SU-DHL-6 (cell line): ENCODE measurements around the gene DNAH7.

Experiments
- H2AFZ ChIP-seq: fragments of 200-600 bp; sonication (generic); 2 replicates; pipeline ENCODE4 v1.6.1; 2014; ENCODE audit warnings: low read depth, mild to moderate bottlenecking, moderate library complexity, mixed read lengths, antibody characterized with exemption, low read length; ENCODE audit not compliant: severe bottlenecking
- H3F3A ChIP-seq: fragments of 200-600 bp; shearing (Covaris generic); 2 replicates; pipeline ENCODE4 v1.6.0; 2016; ENCODE audit warnings: antibody characterized with exemption, mild to moderate bottlenecking; ENCODE audit not compliant: insufficient read depth
- H3K27ac ChIP-seq: fragments of 200-600 bp; sonication (generic); 2 replicates; pipeline ENCODE4 v1.5.1; 2016; ENCODE audit warnings: low read depth, mild to moderate bottlenecking, low read length, moderate library complexity, mixed read lengths
- H3K27me3 ChIP-seq: fragments of 200-600 bp; sonication (generic), shearing (Covaris generic); 2 replicates; pipeline ENCODE4 v1.6.0; 2014; ENCODE audit warnings: mild to moderate bottlenecking, low read length
- H3K36me3 ChIP-seq: fragments of 200-600 bp; sonication (generic); 2 replicates; pipeline ENCODE4 v1.6.1; 2014; ENCODE audit warnings: mild to moderate bottlenecking, low read length, mixed read lengths
- H3K4me2 ChIP-seq: fragments of 300-600, 200-600 bp; shearing (Covaris generic), sonication (generic); 2 replicates; pipeline ENCODE4 v1.6.0; 2014; ENCODE audit warnings: low read length, low read depth, mild to moderate bottlenecking; ENCODE audit not compliant: poor library complexity, severe bottlenecking
- H3K4me3 ChIP-seq: fragments of 200-600 bp; sonication (generic); 2 replicates; pipeline ENCODE4 v1.5.1; 2014; ENCODE audit warnings: antibody characterized with exemption, low read length, mild to moderate bottlenecking, mixed read lengths; ENCODE audit not compliant: insufficient read depth, poor library complexity, severe bottlenecking
- H3K79me2 ChIP-seq: fragments of 200-600 bp; sonication (generic); 2 replicates; pipeline ENCODE4 v1.6.1; 2014; ENCODE audit warnings: mild to moderate bottlenecking, low read length, moderate library complexity; ENCODE audit not compliant: insufficient read depth
- H3K9ac ChIP-seq: fragments of 200-600 bp; sonication (generic); 2 replicates; pipeline ENCODE4 v1.7.0; 2014; ENCODE audit warnings: mild to moderate bottlenecking, low read length
- H3K9me2 ChIP-seq: fragments of 200-600 bp; sonication (generic); replicated peaks from 2 replicates; pipeline ENCODE4 v1.6.1; 2014; ENCODE audit warnings: low read length; ENCODE audit not compliant: insufficient read depth
- H3K9me3 ChIP-seq: fragments of 200-600 bp; sonication (generic); 2 replicates; pipeline ENCODE4 v1.6.1; 2014; ENCODE audit warnings: low read length, mixed read lengths; ENCODE audit not compliant: insufficient read depth
- H4K20me1 ChIP-seq: fragments of 200-600 bp; sonication (generic); 2 replicates; pipeline ENCODE4 v1.6.1; 2014; ENCODE audit warnings: low read depth, mild to moderate bottlenecking, antibody characterized with exemption, low read length, moderate library complexity, mixed read lengths
- CTCF ChIP-seq: fragments of 200-600 bp; sonication (generic); IDR thresholded peaks from one replicate; pipeline ENCODE4 v1.5.1; 2017; ENCODE audit warnings: antibody characterized with exemption, mild to moderate bottlenecking, low read length, moderate library complexity; ENCODE audit not compliant: insufficient read depth, poor library complexity, severe bottlenecking
- EZH2phosphoT487 ChIP-seq: fragments of 200-600 bp; sonication (generic), shearing (Covaris generic); conservative IDR thresholded peaks from 2 replicates; pipeline ENCODE4 v1.6.1; 2018; ENCODE audit warnings: mild to moderate bottlenecking, antibody characterized with exemption, low read length, moderate library complexity, mixed read lengths

The DNAH7 gene

GRCh38 chr2:195838002-195838401 lies 230.6 kb downstream of the DNAH7 start:
- Histone ChIP-seq H3F3A (no peaks in the 10 kb centered on the region), H3K4me3 (no peak overlapping the region), H3K79me2 (no peaks in the 10 kb centered on the region), H2AFZ (no peak overlapping the region), H3K9me3 (no peaks in the 10 kb centered on the region), H4K20me1 (peaks cover 3% of the 10 kb centered on the region; the same call in 1 of the 2 replicates), H3K27me3 (no peaks in the 10 kb centered on the region), H3K36me3 (no peaks in the 10 kb centered on the region), H3K4me2 (no peak overlapping the region), H3K9me2 (no peaks in the 10 kb centered on the region), H3K9ac (no peak overlapping the region), H3K27ac (no peak overlapping the region)
- TF ChIP-seq EZH2phosphoT487 (no peak), CTCF (no peak)

- TF ChIP-seq EZH2phosphoT487, result no peak
- no peak for TF ChIP-seq CTCF
- Histone ChIP-seq H4K20me1 (no peaks in the 10 kb centered on the region; the same call in 1 of the 2 replicates), H3K27me3 (no peaks in the 10 kb centered on the region), H3K9me3 (no peaks in the 10 kb centered on the region), H3K36me3 (no peaks in the 10 kb centered on the region), H3K9ac (no peak overlapping the region), H3K79me2 (no peaks in the 10 kb centered on the region), H3K27ac (no peak overlapping the region), H2AFZ (no peak overlapping the region), H3K4me3 (no peak overlapping the region), H3K9me2 (no peaks in the 10 kb centered on the region), H3F3A (no peaks in the 10 kb centered on the region), H3K4me2 (no peak overlapping the region)
Observed at GRCh38 chr2:195836002-195836401, 232.6 kb downstream of the DNAH7 start.

DNA sequence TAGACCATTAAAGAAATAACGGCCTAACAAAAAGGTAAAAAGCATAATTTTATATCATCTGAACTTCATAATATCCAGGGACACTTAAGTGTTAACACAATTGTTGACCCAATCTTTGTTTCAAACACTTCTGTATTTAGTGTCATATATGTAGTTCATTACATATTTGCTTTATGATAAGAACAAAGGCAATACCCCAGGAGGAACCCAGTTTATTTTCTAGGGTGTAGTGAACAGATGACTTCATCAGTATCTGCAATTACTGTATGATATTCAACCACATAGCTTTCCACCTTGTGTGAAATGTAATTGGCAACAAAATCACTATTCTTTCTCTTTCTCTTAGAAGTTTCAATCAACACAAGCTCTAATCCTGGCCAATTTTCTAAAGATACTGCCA lies 233.8 kb downstream of the DNAH7 start:
- no peaks in the 10 kb centered on the region for H3K9me3 ChIP-seq
- H3K79me2 ChIP-seq, result no peaks in the 10 kb centered on the region
- no peaks in the 10 kb centered on the region for H3K27me3 ChIP-seq
- H3K4me2 ChIP-seq, result no peak overlapping the region
- no peaks in the 10 kb centered on the region for H3F3A ChIP-seq
- no peaks in the 10 kb centered on the region for H3K36me3 ChIP-seq
- no peaks in the 10 kb centered on the region for H3K9me2 ChIP-seq
- H2AFZ ChIP-seq, result no peak overlapping the region
- H3K27ac ChIP-seq, result no peak overlapping the region
- no peak overlapping the region for H3K9ac ChIP-seq
- no peak for TF ChIP-seq CTCF
- TF ChIP-seq EZH2phosphoT487, result no peak
- H3K4me3 ChIP-seq, result no peak overlapping the region
- H4K20me1 ChIP-seq, result no peaks in the 10 kb centered on the region; the same call in 1 of the 2 replicates
